Mesenchymal stem cell (in vitro differentiated cells and primary cell): ENCODE measurements around the gene C14orf132.

Source experiments
- DNase-seq: peaks from one replicate; pipeline ENCODE4 v3.0.0-alpha.2; 2013
- H2AFZ ChIP-seq: one replicate; pipeline ENCODE4 v1.6.1; 2013; ENCODE audit warnings: low read depth, mild to moderate bottlenecking, control low read depth, inconsistent platforms, low read length, moderate library complexity
- H2AK5ac ChIP-seq: 2 replicates; pipeline ENCODE4 v1.6.1; 2013; ENCODE audit warnings: low read length, moderate library complexity, mild to moderate bottlenecking, inconsistent platforms; ENCODE audit not compliant: severe bottlenecking
- H2BK120ac ChIP-seq: one replicate; pipeline ENCODE4 v1.6.1; 2013; ENCODE audit warnings: low read depth, mild to moderate bottlenecking, inconsistent platforms, low read length, moderate library complexity
- H2BK12ac ChIP-seq, 2 experiments: one replicate each; pipeline ENCODE4 v1.6.1; 2013; ENCODE audit warnings: inconsistent platforms in 2 of 2, low read length in 2 of 2, mild to moderate bottlenecking in 2 of 2, moderate library complexity in 2 of 2, control low read depth in 1 of 2
- H2BK15ac ChIP-seq: one replicate; pipeline ENCODE4 v1.6.1; 2013; ENCODE audit warnings: mild to moderate bottlenecking, low read depth, inconsistent platforms; ENCODE audit not compliant: poor library complexity, severe bottlenecking
- H2BK5ac ChIP-seq: 2 replicates; pipeline ENCODE4 v1.6.1; 2013; ENCODE audit warnings: low read depth, mild to moderate bottlenecking, low read length, control low read depth, inconsistent platforms; ENCODE audit not compliant: poor library complexity, severe bottlenecking
- H3K14ac ChIP-seq, 2 experiments: one replicate each; pipeline ENCODE4 v1.6.1; 2013; ENCODE audit warnings: inconsistent platforms in 2 of 2, low read length in 2 of 2, control low read depth in 1 of 2, mild to moderate bottlenecking in 1 of 2, moderate library complexity in 1 of 2
- H3K18ac ChIP-seq, 2 experiments: one replicate each; pipeline ENCODE4 v1.6.1; 2013; ENCODE audit warnings: inconsistent platforms in 2 of 2, low read length in 2 of 2, control low read depth in 1 of 2, low read depth in 1 of 2, mild to moderate bottlenecking in 1 of 2
- H3K23ac ChIP-seq, 2 experiments: one replicate each; pipeline ENCODE4 v1.6.1; 2013; ENCODE audit warnings: inconsistent platforms in 2 of 2, low read length in 2 of 2, mild to moderate bottlenecking in 2 of 2, moderate library complexity in 2 of 2, control low read depth in 1 of 2
- H3K27ac ChIP-seq: 2 replicates; pipeline ENCODE4 v1.5.1; 2013; ENCODE audit warnings: mild to moderate bottlenecking, moderate library complexity, low read length, control low read depth, inconsistent platforms; ENCODE audit not compliant: poor library complexity, severe bottlenecking
- H3K27me3 ChIP-seq, 2 experiments: 2 replicates each; pipeline versions ENCODE4 v1.6.1 to v1.7.0; 2013; ENCODE audit warnings: low read length in 2 of 2, mild to moderate bottlenecking in 2 of 2, moderate library complexity in 2 of 2, control low read depth in 1 of 2, inconsistent platforms in 1 of 2; ENCODE audit not compliant: control insufficient read depth in 1 of 2, insufficient read depth in 1 of 2
- H3K36me3 ChIP-seq, 2 experiments: 2 replicates each; pipeline versions ENCODE4 v1.6.1 to v1.7.0; 2013; ENCODE audit warnings: low read length in 2 of 2, control low read depth in 1 of 2, inconsistent platforms in 1 of 2, low read depth in 1 of 2, mild to moderate bottlenecking in 1 of 2; ENCODE audit not compliant: insufficient read depth in 2 of 2, control insufficient read depth in 1 of 2
- H3K4ac ChIP-seq, 2 experiments: one replicate each; pipeline ENCODE4 v1.6.1; 2013; ENCODE audit warnings: inconsistent platforms in 2 of 2, low read length in 2 of 2, mild to moderate bottlenecking in 2 of 2, moderate library complexity in 2 of 2, control low read depth in 1 of 2, low read depth in 1 of 2
- H3K4me1 ChIP-seq: 2 replicates; pipeline ENCODE4 v1.6.1; 2013; ENCODE audit warnings: low read depth, low read length, control low read depth; ENCODE audit not compliant: control insufficient read depth, insufficient read depth
- H3K4me2 ChIP-seq: 2 replicates; pipeline ENCODE4 v1.6.1; 2013; ENCODE audit warnings: low read length, mild to moderate bottlenecking, inconsistent platforms; ENCODE audit not compliant: poor library complexity, severe bottlenecking
- H3K4me3 ChIP-seq, 2 experiments: 2 replicates each; pipeline versions ENCODE4 v1.5.1 to v1.7.0; 2013; ENCODE audit warnings: low read length in 2 of 2, mild to moderate bottlenecking in 2 of 2, control low read depth in 1 of 2, low read depth in 1 of 2; ENCODE audit not compliant: insufficient read depth in 1 of 2
- H3K79me1 ChIP-seq: replicated peaks from 2 replicates; pipeline ENCODE4 v1.6.1; 2013; ENCODE audit warnings: mild to moderate bottlenecking, control low read depth, low read length, inconsistent platforms; ENCODE audit not compliant: poor library complexity, severe bottlenecking
- H3K9ac ChIP-seq: 2 replicates; pipeline ENCODE4 v1.7.0; 2013; ENCODE audit warnings: mild to moderate bottlenecking, low read length, moderate library complexity
- H3K9me3 ChIP-seq: 2 replicates; pipeline ENCODE4 v1.7.0; 2013; ENCODE audit warnings: mild to moderate bottlenecking, low read length; ENCODE audit not compliant: control insufficient read depth
- H4K8ac ChIP-seq: one replicate; pipeline ENCODE4 v1.6.1; 2013; ENCODE audit warnings: inconsistent platforms, mild to moderate bottlenecking, low read length, moderate library complexity
- H4K91ac ChIP-seq: one replicate; pipeline ENCODE4 v1.6.1; 2013; ENCODE audit warnings: mild to moderate bottlenecking, low read length, inconsistent platforms
- whole genome bisulfite sequencing: methylation state at CpG from one replicate; pipeline ENCODE4 v1.1.7; 2013; ENCODE audit warnings: mixed read lengths; 5-methylcytosine and 5-hydroxymethylcytosine counted together

Gene C14orf132

GRCh38 chr14:96079066-96079465 lies 39.9 kb downstream of the C14orf132 start:
- H3K23ac ChIP-seq, result no peak overlapping the region
- peaks cover 39% of the 10 kb centered on the region for H3K79me1 ChIP-seq
- H2BK5ac ChIP-seq, result no peak overlapping the region
- H3K4me3 ChIP-seq, result no peak overlapping the region
- H3K36me3 ChIP-seq, result peaks cover 3 to 8% of the 10 kb centered on the region in 2 experiments
- no peak overlapping the region for H3K4ac ChIP-seq
- H2AFZ ChIP-seq, result no peak overlapping the region
- no peak overlapping the region for H4K8ac ChIP-seq
- peaks cover 8% of the 10 kb centered on the region for H3K4me1 ChIP-seq
- no peak overlapping the region for H2AK5ac ChIP-seq
- DNase-seq, result no peak
- H3K27me3 ChIP-seq, result no peaks in the 10 kb centered on the region
- no peak overlapping the region for H2BK15ac ChIP-seq
- no peak overlapping the region for H3K18ac ChIP-seq
- H3K9ac ChIP-seq, result no peak overlapping the region
- H2BK12ac ChIP-seq, result no peak overlapping the region
- H2BK120ac ChIP-seq, result no peak overlapping the region
- H4K91ac ChIP-seq, result no peak overlapping the region
- H3K4me2 ChIP-seq, result no peak overlapping the region
- H3K27ac ChIP-seq, result no peak overlapping the region
- no peaks in the 10 kb centered on the region for H3K9me3 ChIP-seq
- 75% methylated on average over 7 of the region's 8 CpGs for WGBS
- no peak overlapping the region for H3K14ac ChIP-seq

DNA sequence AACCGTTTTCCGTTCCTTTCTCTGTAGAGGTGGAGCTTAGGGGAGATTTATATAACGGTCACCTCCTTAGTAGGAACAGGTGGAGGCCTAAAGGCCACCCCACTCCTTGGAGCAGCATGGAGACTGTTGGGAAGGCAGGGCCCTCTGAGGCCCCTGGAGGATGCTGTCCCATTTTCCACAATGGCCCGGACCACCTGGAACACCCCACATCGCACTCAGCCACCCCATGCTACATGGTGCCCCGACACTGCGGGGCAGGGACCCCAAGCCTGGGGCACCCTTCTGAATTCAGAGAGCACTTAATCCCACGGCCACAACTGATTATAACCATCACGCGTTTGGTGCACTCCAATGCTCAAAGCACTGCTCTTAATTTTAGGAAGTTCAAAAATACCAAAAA lies 41.4 kb downstream of the C14orf132 start:
- Histone ChIP-seq H4K8ac (no peak overlapping the region), H2AK5ac (no peak overlapping the region), H3K18ac (no peak overlapping the region), H3K4me1 (peaks cover 20% of the 10 kb centered on the region), H3K14ac (no peak overlapping the region), H2BK15ac (no peak overlapping the region), H2BK120ac (no peak overlapping the region), H4K91ac (no peak overlapping the region), H3K27me3 (no peaks in the 10 kb centered on the region), H3K23ac (no peak overlapping the region), H3K36me3 (peaks cover 3 to 8% of the 10 kb centered on the region in 2 experiments), H3K79me1 (peaks cover 41% of the 10 kb centered on the region), H2BK12ac (no peak overlapping the region), H2BK5ac (no peak overlapping the region), H3K9ac (no peak overlapping the region), H3K4me3 (no peak overlapping the region), H3K4me2 (no peak overlapping the region), H2AFZ (no peak overlapping the region), H3K4ac (no peak overlapping the region), H3K9me3 (no peaks in the 10 kb centered on the region), H3K27ac (no peak overlapping the region)
- DNase-seq, result no peak
- WGBS, result 88% methylated on average over 10 of the region's 10 CpGs

DNA sequence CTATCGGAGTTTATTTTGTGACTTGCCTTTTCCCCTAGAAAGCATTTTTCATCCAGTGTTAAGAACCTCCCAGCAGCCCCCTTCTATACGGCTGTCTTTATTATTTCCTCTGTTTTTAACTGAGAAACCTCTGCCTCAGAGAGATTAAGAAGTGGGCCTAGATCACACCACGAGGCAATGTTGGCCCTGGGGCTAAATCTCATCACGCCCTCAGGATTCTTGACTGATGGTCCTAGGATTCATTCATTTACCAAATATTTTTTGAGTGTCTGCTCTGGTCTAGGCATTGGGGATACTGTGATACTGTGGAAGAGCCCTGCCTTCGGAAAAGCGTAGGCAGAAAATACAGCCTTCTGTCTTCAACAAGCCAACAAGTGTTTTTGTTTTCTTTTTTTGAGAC lies 42.1 kb downstream of the C14orf132 start:
- no peak overlapping the region for H2BK120ac ChIP-seq
- no peak overlapping the region for H3K4ac ChIP-seq
- peaks cover 41% of the 10 kb centered on the region for H3K79me1 ChIP-seq
- H4K91ac ChIP-seq, result no peak overlapping the region
- 91% methylated on average over 6 of the region's 6 CpGs for WGBS
- H2BK12ac ChIP-seq, result no peak overlapping the region
- peaks cover 3 to 8% of the 10 kb centered on the region in 2 experiments for H3K36me3 ChIP-seq
- H4K8ac ChIP-seq, result no peak overlapping the region
- no peaks in the 10 kb centered on the region for H3K9me3 ChIP-seq
- H3K23ac ChIP-seq, result no peak overlapping the region
- H2AK5ac ChIP-seq, result no peak overlapping the region
- no peak overlapping the region for H3K18ac ChIP-seq
- no peak overlapping the region for H3K14ac ChIP-seq
- no peak overlapping the region for H2AFZ ChIP-seq
- no peak for DNase-seq
- H3K27ac ChIP-seq, result no peak overlapping the region
- H2BK15ac ChIP-seq, result no peak overlapping the region
- no peaks in the 10 kb centered on the region for H3K27me3 ChIP-seq
- no peak overlapping the region for H2BK5ac ChIP-seq
- H3K9ac ChIP-seq, result no peak overlapping the region
- H3K4me1 ChIP-seq, result peaks cover 21% of the 10 kb centered on the region
- H3K4me3 ChIP-seq, result no peak overlapping the region
- no peak overlapping the region for H3K4me2 ChIP-seq

DNA sequence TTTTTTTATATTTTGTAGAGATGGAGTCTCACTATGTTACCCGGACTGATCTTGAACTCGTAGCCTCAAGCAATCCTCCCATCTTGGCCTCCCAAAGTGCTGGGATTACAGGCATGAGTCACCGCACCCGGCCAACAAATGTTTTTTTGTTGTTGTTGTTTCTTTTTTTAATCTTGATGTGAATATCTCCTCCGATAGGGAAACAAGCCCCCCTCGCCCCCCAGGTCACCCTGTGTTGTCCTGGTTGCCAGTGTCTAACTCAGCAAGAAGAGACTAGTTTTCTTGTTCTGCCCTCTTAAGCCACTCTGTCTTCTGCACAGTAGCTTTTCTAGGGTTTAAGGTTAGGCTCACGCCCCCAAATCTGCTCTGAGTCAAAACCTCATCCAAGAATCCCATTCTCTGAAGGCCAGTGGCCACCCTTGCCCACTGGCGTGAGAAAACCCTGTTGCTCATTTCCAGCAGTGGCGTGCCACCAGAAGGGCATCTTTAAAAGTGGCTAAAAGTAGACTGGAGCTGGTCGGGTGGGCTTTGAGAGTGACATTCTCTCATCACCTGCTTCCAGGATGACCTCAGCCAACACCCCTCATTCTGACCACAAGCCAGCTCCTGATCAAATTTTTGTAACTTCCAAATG lies 42.7 kb downstream of the C14orf132 start:
- Histone ChIP-seq H3K18ac (no peak overlapping the region), H3K27ac (no peak overlapping the region), H3K9ac (no peak overlapping the region), H3K23ac (no peak overlapping the region), H3K9me3 (no peaks in the 10 kb centered on the region), H3K27me3 (no peaks in the 10 kb centered on the region), H3K4me3 (no peak overlapping the region), H2BK5ac (no peak overlapping the region), H2BK120ac (no peak overlapping the region), H3K79me1 (peaks cover 43% of the 10 kb centered on the region), H3K4ac (no peak overlapping the region), H2AFZ (no peak overlapping the region), H4K91ac (no peak overlapping the region), H3K36me3 (peaks cover 9 to 15% of the 10 kb centered on the region in 2 experiments), H2AK5ac (no peak overlapping the region), H2BK15ac (no peak overlapping the region), H3K4me1 (peaks cover 27% of the 10 kb centered on the region), H2BK12ac (no peak overlapping the region), H3K4me2 (no peak overlapping the region), H3K14ac (no peak overlapping the region), H4K8ac (no peak overlapping the region)
- WGBS, result 88% methylated on average over 9 of the region's 10 CpGs
- DNase-seq, result no peak
